Activated naive CD4-positive, alpha-beta T cell treated with anti-CD3 and anti-CD28 coated beads, Interleukin-2, amount 10 ng/mL, durations not matched to agents 7 days and 5 days (primary cell): ENCODE measurements around the gene SRGN.

Experiments
- CTCF ChIA-PET: fragments of 350-600 bp; sonication (Branson Sonifier 250); formaldehyde crosslinking; loops from one replicate; lab custom pipeline; 2021; ENCODE audit warnings: antibody characterized with exemption; lab: Charles Lee
- DNase-seq: peaks from one replicate; pipeline ENCODE4 v3.0.0-alpha.2; 2020
- H3K27ac Mint-ChIP-seq: one replicate; pipeline ENCODE4 v1.8.0; 2021; ENCODE audit warnings: mild to moderate bottlenecking, moderate library complexity, mixed read lengths
- H3K27me3 Mint-ChIP-seq: one replicate; pipeline ENCODE4 v1.8.0; 2021; ENCODE audit warnings: mild to moderate bottlenecking, mixed read lengths
- H3K36me3 Mint-ChIP-seq: one replicate; pipeline ENCODE4 v1.8.0; 2021; ENCODE audit warnings: mixed read lengths
- H3K4me1 Mint-ChIP-seq: one replicate; pipeline ENCODE4 v1.8.0; 2021; ENCODE audit warnings: mixed read lengths
- H3K4me3 Mint-ChIP-seq: one replicate; pipeline ENCODE4 v1.8.0; 2021; ENCODE audit warnings: mild to moderate bottlenecking, moderate library complexity, mixed read lengths
- H3K9me3 Mint-ChIP-seq: one replicate; pipeline ENCODE4 v1.8.0; 2021; ENCODE audit warnings: mixed read lengths

SRGN gene

DNA sequence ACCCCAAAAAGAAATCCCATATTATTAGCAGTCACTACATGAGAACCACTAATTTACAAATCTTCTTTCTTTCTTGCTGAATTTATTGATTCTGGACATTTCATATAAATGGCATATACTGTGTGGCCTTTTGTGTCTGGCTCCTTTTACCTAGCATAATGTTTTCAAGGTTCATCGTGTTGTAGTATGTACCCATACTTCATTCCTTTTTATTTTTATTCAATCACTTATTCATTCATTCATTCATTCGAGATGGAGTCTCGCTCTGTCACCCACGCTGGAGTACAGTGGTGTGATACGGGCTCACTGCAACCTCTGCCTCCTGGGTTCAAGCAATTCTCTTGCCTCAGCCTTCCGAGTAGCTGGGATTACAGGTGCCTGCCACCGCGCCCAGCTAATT lies 58.0 kb downstream of the SRGN start:
- Mint-ChIP-seq H3K36me3 (peaks cover 13% of the 10 kb centered on the region), H3K27ac (no peak overlapping the region), H3K4me1 (peaks cover 9% of the 10 kb centered on the region), H3K27me3 (no peaks in the 10 kb centered on the region), H3K4me3 (no peak overlapping the region), H3K9me3 (no peaks in the 10 kb centered on the region)
- DNase-seq: no peak
- CTCF ChIA-PET: no interaction called here

DNA sequence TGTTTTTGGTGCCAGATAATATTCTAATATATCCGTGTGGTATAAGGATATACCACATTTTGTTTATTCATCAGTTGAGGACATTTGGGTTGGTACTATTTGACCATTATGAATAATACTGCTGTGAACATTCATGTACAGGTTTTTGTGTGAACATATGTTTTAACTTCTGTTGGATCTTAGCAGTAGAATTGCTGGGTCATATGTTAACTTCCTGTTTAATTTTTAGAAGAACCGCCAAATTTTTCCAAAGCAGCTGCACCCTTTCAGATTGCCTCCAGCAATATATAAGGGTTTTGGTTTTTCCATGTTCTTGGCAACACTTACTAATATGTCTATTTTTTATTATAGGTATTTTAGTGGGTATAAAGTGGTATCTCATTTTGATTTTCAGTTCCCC lies 58.9 kb downstream of the SRGN start:
- CTCF ChIA-PET: no interaction called here
- H3K4me3 Mint-ChIP-seq: no peak overlapping the region
- H3K9me3 Mint-ChIP-seq: no peaks in the 10 kb centered on the region
- H3K27ac Mint-ChIP-seq: no peak overlapping the region
- H3K27me3 Mint-ChIP-seq: no peaks in the 10 kb centered on the region
- peaks cover 13% of the 10 kb centered on the region for H3K36me3 Mint-ChIP-seq
- no peak for DNase-seq
- H3K4me1 Mint-ChIP-seq: peaks cover 9% of the 10 kb centered on the region

DNA sequence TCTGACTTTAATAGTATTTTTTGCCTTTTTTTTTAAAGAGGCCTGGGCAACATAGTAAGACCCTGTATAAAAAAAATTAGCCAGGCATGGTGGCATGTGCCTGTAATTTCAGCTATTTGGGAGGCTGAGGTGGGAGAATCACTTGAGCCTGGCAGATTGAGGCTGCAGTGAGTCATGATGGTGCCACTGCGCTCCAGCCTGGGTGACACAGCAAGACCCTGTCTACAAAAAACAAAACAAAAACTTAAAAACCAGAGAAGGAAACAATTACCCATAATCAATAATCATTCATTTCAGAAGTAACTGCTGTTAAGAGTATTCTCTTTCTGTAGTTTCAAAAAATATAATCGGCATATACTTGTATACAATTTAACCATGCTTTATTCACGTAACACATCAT lies 64.1 kb downstream of the SRGN start:
- no peak overlapping the region for H3K27ac Mint-ChIP-seq
- no peak overlapping the region for H3K4me3 Mint-ChIP-seq
- no peaks in the 10 kb centered on the region for H3K9me3 Mint-ChIP-seq
- CTCF ChIA-PET: interaction anchor here (0.7 kb wide), 1 partner anchor 56 kb away, joined by 3 read pairs; no protein-coding TSS in a partner anchor
- H3K4me1 Mint-ChIP-seq: peaks cover 4% of the 10 kb centered on the region
- no peaks in the 10 kb centered on the region for H3K27me3 Mint-ChIP-seq
- peaks cover 2% of the 10 kb centered on the region for H3K36me3 Mint-ChIP-seq
- DNase-seq: no peak

DNA sequence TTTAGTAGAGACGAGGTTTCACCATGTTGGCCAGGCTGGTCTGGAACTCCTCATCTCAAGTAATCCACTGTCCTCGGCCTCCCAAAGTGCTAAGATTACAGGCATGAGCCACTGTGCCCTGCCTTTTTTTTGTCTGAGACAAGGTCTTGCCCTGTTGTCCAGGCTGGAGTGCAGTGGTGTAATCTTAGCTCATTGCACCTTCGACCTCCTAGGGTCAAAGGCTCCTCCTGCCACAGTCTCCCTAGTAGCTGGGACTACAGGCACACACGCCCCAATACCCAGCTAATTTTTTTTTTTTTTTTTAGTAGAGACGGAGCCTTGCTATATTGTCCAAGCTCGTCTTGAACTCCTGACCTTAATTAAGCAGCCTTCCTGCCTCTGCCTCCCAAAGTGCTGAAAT lies 65.3 kb downstream of the SRGN start:
- H3K4me1 Mint-ChIP-seq: peaks cover 2% of the 10 kb centered on the region
- no peak for DNase-seq
- H3K9me3 Mint-ChIP-seq: no peaks in the 10 kb centered on the region
- H3K27ac Mint-ChIP-seq: no peak overlapping the region
- CTCF ChIA-PET: interaction anchor here (1.4 kb wide), 1 partner anchor 13 kb away, joined by 4 read pairs; no protein-coding TSS in a partner anchor
- peaks cover 11% of the 10 kb centered on the region for H3K36me3 Mint-ChIP-seq
- no peaks in the 10 kb centered on the region for H3K27me3 Mint-ChIP-seq
- no peak overlapping the region for H3K4me3 Mint-ChIP-seq
